H9 (cell line): Measurements from ENCODE around the gene ERC2. TPM values are rescaled to one million over a fixed set of nuclear protein-coding genes. Genes with fewer than 3 reads are reported as not detected.

Experiments used
- DNase-seq: peaks from one replicate; pipeline ENCODE4 v3.0.0-alpha.2; 2017
- H2AFZ ChIP-seq: one replicate; pipeline ENCODE4 v1.6.1; 2013; ENCODE audit warnings: mild to moderate bottlenecking, low read length, control low read depth, moderate library complexity
- H2AK5ac ChIP-seq: 2 replicates; pipeline ENCODE4 v1.6.1; 2013; ENCODE audit warnings: low read length, control low read depth, mixed read lengths; ENCODE audit not compliant: insufficient read length
- H2BK120ac ChIP-seq: one replicate; pipeline ENCODE4 v1.6.1; 2013; ENCODE audit warnings: low read depth, mild to moderate bottlenecking, low read length, control low read depth, inconsistent platforms; ENCODE audit not compliant: poor library complexity, severe bottlenecking
- H2BK12ac ChIP-seq: 2 replicates; pipeline ENCODE4 v1.6.1; 2013; ENCODE audit warnings: low read length, control low read depth, mixed read lengths, low read depth; ENCODE audit not compliant: insufficient read length
- H2BK15ac ChIP-seq: 2 replicates; pipeline ENCODE4 v1.6.1; 2013; ENCODE audit warnings: low read depth, low read length, control low read depth
- H2BK20ac ChIP-seq: one replicate; pipeline ENCODE4 v1.6.1; 2013; ENCODE audit warnings: low read depth, mild to moderate bottlenecking, low read length, control low read depth, inconsistent platforms; ENCODE audit not compliant: poor library complexity, severe bottlenecking
- H2BK5ac ChIP-seq: 2 replicates; pipeline ENCODE4 v1.6.1; 2013; ENCODE audit warnings: low read length, control low read depth, mixed read lengths; ENCODE audit not compliant: insufficient read length
- H3K14ac ChIP-seq: 2 replicates; pipeline ENCODE4 v1.6.1; 2013; ENCODE audit warnings: low read length, control low read depth; ENCODE audit not compliant: insufficient read depth
- H3K18ac ChIP-seq: 2 replicates; pipeline ENCODE4 v1.6.1; 2013; ENCODE audit warnings: low read depth, mild to moderate bottlenecking, mixed read lengths, low read length, control low read depth; ENCODE audit not compliant: insufficient read length
- H3K23ac ChIP-seq: 2 replicates; pipeline ENCODE4 v1.6.1; 2013; ENCODE audit warnings: low read length, control low read depth, mixed read lengths, low read depth; ENCODE audit not compliant: insufficient read length
- H3K23me2 ChIP-seq: 2 replicates; pipeline ENCODE4 v1.6.1; 2013; ENCODE audit warnings: low read depth, mild to moderate bottlenecking, mixed read lengths, low read length, control low read depth; ENCODE audit not compliant: insufficient read length, poor library complexity, severe bottlenecking
- H3K27ac ChIP-seq: 2 replicates; pipeline ENCODE4 v1.5.1; 2013; ENCODE audit warnings: low read length, control low read depth, mixed read lengths, low read depth; ENCODE audit not compliant: insufficient read length
- H3K27me3 ChIP-seq: 2 replicates; pipeline ENCODE4 v1.6.1; 2013; ENCODE audit warnings: low read length, control low read depth, inconsistent platforms; ENCODE audit not compliant: insufficient read depth
- H3K4ac ChIP-seq: 2 replicates; pipeline ENCODE4 v1.6.1; 2013; ENCODE audit warnings: low read depth, mild to moderate bottlenecking, control low read depth, inconsistent platforms, low read length, moderate library complexity
- H3K4me1 ChIP-seq: 2 replicates; pipeline ENCODE4 v1.6.1; 2013; ENCODE audit warnings: low read length, control low read depth, inconsistent platforms; ENCODE audit not compliant: insufficient read depth
- H3K4me2 ChIP-seq: 2 replicates; pipeline ENCODE4 v1.6.1; 2013; ENCODE audit warnings: low read length, control low read depth, mixed read lengths; ENCODE audit not compliant: insufficient read length, insufficient read depth
- H3K56ac ChIP-seq: 2 replicates; pipeline ENCODE4 v1.6.1; 2013; ENCODE audit warnings: low read depth, mild to moderate bottlenecking, mixed read lengths, low read length, control low read depth; ENCODE audit not compliant: insufficient read length
- H3K79me1 ChIP-seq: 2 replicates; pipeline ENCODE4 v1.6.1; 2013; ENCODE audit warnings: low read depth, mild to moderate bottlenecking, moderate library complexity, low read length, control low read depth, inconsistent platforms; ENCODE audit not compliant: insufficient read depth, poor library complexity, severe bottlenecking
- H3K79me2 ChIP-seq: 2 replicates; pipeline ENCODE4 v1.6.1; 2013; ENCODE audit warnings: low read length, control low read depth, inconsistent platforms; ENCODE audit not compliant: insufficient read depth
- H3K9ac ChIP-seq: 2 replicates; pipeline ENCODE4 v1.6.1; 2013; ENCODE audit warnings: low read length, control low read depth, mixed read lengths; ENCODE audit not compliant: insufficient read length; ENCODE audit errors: extremely low read depth
- H3K9me3 ChIP-seq: one replicate; pipeline ENCODE4 v1.6.1; 2013; ENCODE audit warnings: low read depth, low read length, inconsistent platforms; ENCODE audit not compliant: control insufficient read depth
- H3T11ph ChIP-seq: one replicate; pipeline ENCODE4 v1.6.1; 2013; ENCODE audit warnings: mild to moderate bottlenecking, low read length, control low read depth, inconsistent platforms
- H4K20me1 ChIP-seq: one replicate; pipeline ENCODE4 v1.6.1; 2013; ENCODE audit not compliant: control insufficient read depth, insufficient read length, insufficient read depth
- H4K5ac ChIP-seq: 2 replicates; pipeline ENCODE4 v1.6.1; 2013; ENCODE audit warnings: low read depth, mild to moderate bottlenecking, mixed read lengths, low read length, control low read depth; ENCODE audit not compliant: insufficient read length
- H4K8ac ChIP-seq: replicated peaks from 2 replicates; pipeline ENCODE4 v1.6.1; 2013; ENCODE audit warnings: low read length, control low read depth, mixed read lengths, low read depth; ENCODE audit not compliant: insufficient read length
- H4K91ac ChIP-seq: 2 replicates; pipeline ENCODE4 v1.6.1; 2013; ENCODE audit warnings: low read depth, mild to moderate bottlenecking, moderate library complexity, mixed read lengths, low read length, control low read depth; ENCODE audit not compliant: insufficient read length
- H3K27ac Mint-ChIP-seq, 3 experiments: 2 replicates in 2 of 3; 3 replicates in 1 of 3; pipeline ENCODE4 v1.8.0; 2020 to 2021; ENCODE audit warnings: mixed read lengths in 3 of 3, mild to moderate bottlenecking in 1 of 3, moderate library complexity in 1 of 3
- H3K27me3 Mint-ChIP-seq: 2 replicates; pipeline ENCODE4 v1.8.0; 2021; ENCODE audit warnings: low read depth, mild to moderate bottlenecking, moderate library complexity, mixed read lengths
- H3K36me3 Mint-ChIP-seq, 3 experiments: 2 replicates in 2 of 3; 3 replicates in 1 of 3; pipeline ENCODE4 v1.8.0; 2020 to 2021; ENCODE audit warnings: low read depth in 3 of 3, mixed read lengths in 3 of 3; ENCODE audit not compliant: insufficient read depth in 1 of 3
- H3K4me1 Mint-ChIP-seq, 2 experiments: 2 replicates each; pipeline ENCODE4 v1.8.0; 2020; ENCODE audit warnings: mixed read lengths in 2 of 2
- H3K4me3 Mint-ChIP-seq, 2 experiments: 2 replicates in 1 of 2; 3 replicates in 1 of 2; pipeline ENCODE4 v1.8.0; 2020 to 2021; ENCODE audit warnings: mild to moderate bottlenecking in 2 of 2, mixed read lengths in 2 of 2, moderate library complexity in 1 of 2
- H3K9me3 Mint-ChIP-seq, 2 experiments: 2 replicates in 1 of 2; 3 replicates in 1 of 2; pipeline ENCODE4 v1.8.0; 2020; ENCODE audit warnings: mild to moderate bottlenecking in 2 of 2, mixed read lengths in 2 of 2, moderate library complexity in 1 of 2
- CTCF ChIP-seq: fragments of 200-600 bp; sonication (generic); conservative IDR thresholded peaks from 3 replicates; pipeline ENCODE4 v1.8.0; 2021; ENCODE audit warnings: antibody characterized with exemption, mild to moderate bottlenecking
- WGBS: extraction: QIAGEN DNeasy Blood & Tissue Kit; methylation state at CpG from one replicate; pipeline ENCODE4 v1.1.7; 2013; ENCODE audit warnings: missing lambda C conversion rate, low lambda C conversion rate, mixed read lengths; ENCODE audit not compliant: insufficient read length; ENCODE audit errors: extremely low coverage; 5-methylcytosine and 5-hydroxymethylcytosine counted together
- total RNA-seq: library from RNA; stranded (reverse); gene quantifications from 2 replicates; pipeline ENCODE4 v1.2.1, GENCODE V29; 2021

ERC2 gene
- total RNA-seq, 1 experiment from 2014 or later = 15.4 TPM

- Histone ChIP-seq H3K27ac (no peak overlapping the region), H2BK12ac (no peak overlapping the region), H4K5ac (no peak overlapping the region), H3K56ac (no peak overlapping the region), H3K27me3 (no peaks in the 10 kb centered on the region), H2BK5ac (no peak overlapping the region), H3K4me2 (no peak overlapping the region), H3K79me1 (no peaks in the 10 kb centered on the region), H4K20me1 (no peaks in the 10 kb centered on the region), H3K4ac (no peak overlapping the region), H3K79me2 (no peaks in the 10 kb centered on the region), H2BK20ac (no peak overlapping the region), H2AFZ (no peak overlapping the region), H2AK5ac (no peak overlapping the region), H3K23ac (no peak overlapping the region), H3K9me3 (no peaks in the 10 kb centered on the region), H4K8ac (no peak overlapping the region), H4K91ac (no peak overlapping the region), H3K9ac (no peak overlapping the region), H3K18ac (no peak overlapping the region), H2BK15ac (no peak overlapping the region), H3T11ph (no peak overlapping the region), H3K14ac (no peak overlapping the region), H3K23me2 (no peaks in the 10 kb centered on the region), H2BK120ac (no peak overlapping the region), H3K4me1 (peaks cover 10% of the 10 kb centered on the region; the same call in 1 of the 2 replicates)
- Mint-ChIP-seq H3K9me3 (no peaks in the 10 kb centered on the region), H3K27ac (peak overlapping the region in 1 of 3 experiments; percentile 33; a peak in 2 of 7 replicates), H3K36me3 (no peaks in the 10 kb centered on the region), H3K27me3 (no peaks in the 10 kb centered on the region), H3K4me1 (peaks cover 60 to 68% of the 10 kb centered on the region in 2 experiments), H3K4me3 (no peak overlapping the region)
- no peak for DNase-seq
- no CpG with 5 or more reads among the region's 4 CpGs for WGBS
- TF ChIP-seq CTCF = no peak
These were observed 806.7 kb downstream of the ERC2 start for GRCh38 chr3:55661571-55661970.
